Natural killer cell treated with Interleukin-12 subunit alpha and Interleukin-12 subunit beta and Interleukin-15 and Interleukin-18, amount 100 ng/mL, for 72 hours (primary cell): ENCODE data around the gene PRXL2A. TPM values are rescaled to one million over a fixed set of nuclear protein-coding genes. Genes with fewer than 3 reads are reported as not detected.

Source experiments
- ATAC-seq, 2 donors: fragments of 150-1000 bp; cut with Tn5 transposase in 1 of 2; sonication (Bioruptor Pico), chemical (Tn5 transposase) in 1 of 2; 2 replicates each; pipeline ENCODE4 v1.10.0; 2021
- DNase-seq: peaks from one replicate; pipeline ENCODE4 v3.0.0; 2022; ENCODE audit warnings: low spot score
- H3K27ac Mint-ChIP-seq, 2 donors: 1 replicate in 1 of 2; 2 replicates in 1 of 2; pipeline ENCODE4 v1.8.0; 2022; ENCODE audit warnings: mixed read lengths in 2 of 2, mild to moderate bottlenecking in 1 of 2, moderate library complexity in 1 of 2
- H3K27me3 Mint-ChIP-seq, 2 donors: 1 replicate in 1 of 2; 2 replicates in 1 of 2; pipeline ENCODE4 v1.8.0; 2022; ENCODE audit warnings: mixed read lengths in 2 of 2
- H3K36me3 Mint-ChIP-seq: one replicate; pipeline ENCODE4 v1.8.0; 2022; ENCODE audit warnings: mixed read lengths
- H3K4me1 Mint-ChIP-seq, 2 donors: 1 replicate in 1 of 2; 2 replicates in 1 of 2; pipeline ENCODE4 v1.8.0; 2022; ENCODE audit warnings: low read depth in 2 of 2, mixed read lengths in 2 of 2, mild to moderate bottlenecking in 1 of 2
- H3K4me3 Mint-ChIP-seq: one replicate; pipeline ENCODE4 v1.8.0; 2022; ENCODE audit warnings: mixed read lengths
- H3K9me3 Mint-ChIP-seq: 2 replicates; pipeline ENCODE4 v1.8.0; 2022; ENCODE audit warnings: mixed read lengths
- total RNA-seq, 2 donors: library from RNA; stranded (reverse); gene quantifications; one replicate each; pipeline ENCODE4 v1.2.3, GENCODE V29; 2022

Gene PRXL2A
- total RNA-seq, 2 donors from 2014 or later, result 6.4 to 9.7 TPM

- Mint-ChIP-seq H3K4me1 (peaks cover 15 to 32% of the 10 kb centered on the region in 2 donors), H3K36me3 (no peaks in the 10 kb centered on the region)
Measured at GRCh38 chr10:80443531-80443974, 35.2 kb downstream of the PRXL2A start.

GRCh38 chr10:80444124-80444523 is 35.8 kb downstream of the PRXL2A start:
- Mint-ChIP-seq H3K4me1 (peaks cover 15 to 33% of the 10 kb centered on the region in 2 donors), H3K27ac (peak overlapping the region; percentile 22 to 51), H3K4me3 (no peak overlapping the region), H3K36me3 (no peaks in the 10 kb centered on the region), H3K27me3 (peaks cover 0 to 5% of the 10 kb centered on the region in 2 donors), H3K9me3 (no peaks in the 10 kb centered on the region)
- ATAC-seq (peak in 1 of 2 donors; percentile 47), DNase-seq (no peak)

More at GRCh38 chr10:80443531-80443974, 35.2 kb downstream of the PRXL2A start:
- ATAC-seq (peak; percentile 29 to 58), DNase-seq (no peak)
- Mint-ChIP-seq H3K27me3 (peaks cover 0 to 5% of the 10 kb centered on the region in 2 donors), H3K9me3 (no peaks in the 10 kb centered on the region), H3K27ac (peak overlapping the region; percentile 22 to 51), H3K4me3 (no peak overlapping the region)

- Mint-ChIP-seq H3K27me3 (peaks cover 0 to 4% of the 10 kb centered on the region in 2 donors), H3K4me1 (peaks cover 15 to 33% of the 10 kb centered on the region in 2 donors), H3K4me3 (no peak overlapping the region), H3K9me3 (no peaks in the 10 kb centered on the region), H3K27ac (peak overlapping the region; percentile 22 to 51), H3K36me3 (no peaks in the 10 kb centered on the region)
- peak; percentile 83 to 88 for ATAC-seq
- DNase-seq, result no peak
Measured at GRCh38 chr10:80444646-80445319, 36.4 kb downstream of the PRXL2A start.

GRCh38 chr10:80447436-80448190 is 39.3 kb downstream of the PRXL2A start:
- ATAC-seq (no peak), DNase-seq (no peak)
- no peaks in the 10 kb centered on the region for H3K36me3 Mint-ChIP-seq
- peak overlapping the region in 1 of 2 donors; percentile 64 for H3K27ac Mint-ChIP-seq
- H3K4me1 Mint-ChIP-seq, result peaks cover 15 to 33% of the 10 kb centered on the region in 2 donors
- H3K4me3 Mint-ChIP-seq, result no peak overlapping the region
- H3K9me3 Mint-ChIP-seq, result no peaks in the 10 kb centered on the region
- peaks cover 0 to 3% of the 10 kb centered on the region in 2 donors for H3K27me3 Mint-ChIP-seq

- Mint-ChIP-seq H3K27ac (peak overlapping the region in 1 of 2 donors; percentile 64), H3K4me1 (peaks cover 16 to 36% of the 10 kb centered on the region in 2 donors), H3K4me3 (no peak overlapping the region), H3K27me3 (peaks cover 0 to 3% of the 10 kb centered on the region in 2 donors), H3K36me3 (no peaks in the 10 kb centered on the region), H3K9me3 (no peaks in the 10 kb centered on the region)
- DNase-seq (no peak), ATAC-seq (no peak)
Measured at GRCh38 chr10:80448209-80448942, 40.0 kb downstream of the PRXL2A start.

- ATAC-seq (no peak), DNase-seq (no peak)
- Mint-ChIP-seq H3K4me1 (peaks cover 11 to 30% of the 10 kb centered on the region in 2 donors), H3K4me3 (no peak overlapping the region), H3K36me3 (no peaks in the 10 kb centered on the region), H3K27me3 (peaks cover 0 to 3% of the 10 kb centered on the region in 2 donors), H3K9me3 (no peaks in the 10 kb centered on the region), H3K27ac (peak overlapping the region in 1 of 2 donors; percentile 47)
Measured at GRCh38 chr10:80449520-80449919, 41.2 kb downstream of the PRXL2A start.

GRCh38 chr10:80451132-80451531 is 42.8 kb downstream of the PRXL2A start:
- H3K27ac Mint-ChIP-seq, result no peak overlapping the region

GRCh38 chr10:80452069-80452468 is 43.7 kb downstream of the PRXL2A start:
- Mint-ChIP-seq H3K27ac (no peak overlapping the region), H3K36me3 (no peaks in the 10 kb centered on the region), H3K9me3 (no peaks in the 10 kb centered on the region), H3K4me1 (peaks cover 21 to 32% of the 10 kb centered on the region in 2 donors), H3K27me3 (no peaks in the 10 kb centered on the region), H3K4me3 (no peak overlapping the region)
- ATAC-seq (no peak), DNase-seq (no peak)

More at GRCh38 chr10:80451132-80451531, 42.8 kb downstream of the PRXL2A start:
- H3K4me1 Mint-ChIP-seq, result peaks cover 12 to 34% of the 10 kb centered on the region in 2 donors
- H3K9me3 Mint-ChIP-seq, result no peaks in the 10 kb centered on the region
- no peaks in the 10 kb centered on the region for H3K36me3 Mint-ChIP-seq
- peaks cover 0 to 3% of the 10 kb centered on the region in 2 donors for H3K27me3 Mint-ChIP-seq
- DNase-seq, result no peak
- H3K4me3 Mint-ChIP-seq, result no peak overlapping the region
- no peak for ATAC-seq

GRCh38 chr10:80452640-80453039 is 44.3 kb downstream of the PRXL2A start:
- ATAC-seq (no peak), DNase-seq (no peak)
- H3K27ac Mint-ChIP-seq, result no peak overlapping the region
- no peaks in the 10 kb centered on the region for H3K36me3 Mint-ChIP-seq
- H3K27me3 Mint-ChIP-seq, result no peaks in the 10 kb centered on the region
- peaks cover 26% of the 10 kb centered on the region in 2 donors for H3K4me1 Mint-ChIP-seq
- no peak overlapping the region for H3K4me3 Mint-ChIP-seq
- H3K9me3 Mint-ChIP-seq, result no peaks in the 10 kb centered on the region

GRCh38 chr10:80453056-80453841 is 44.9 kb downstream of the PRXL2A start:
- peak overlapping the region; percentile 70 for H3K4me3 Mint-ChIP-seq
- no peak for ATAC-seq

GRCh38 chr10:80453842-80454512 is 45.6 kb downstream of the PRXL2A start, which contains the start of gene TSPAN14:
Gene TSPAN14 (plus strand): TSS chr10:80454310. CDS start chr10:80489234, 34,924 bp downstream.
- H3K27ac Mint-ChIP-seq, result peak within 1 kb of the TSS; percentile 95 to 98
- no peaks in the 10 kb centered on the region for H3K36me3 Mint-ChIP-seq
- peak; percentile 90 to 94 for ATAC-seq
- peaks cover 32 to 40% of the 10 kb centered on the region in 2 donors for H3K4me1 Mint-ChIP-seq
- DNase-seq, result peak; percentile 85
- peak within 1 kb of the TSS; percentile 97 for H3K4me3 Mint-ChIP-seq
- H3K27me3 Mint-ChIP-seq, result no peaks in the 10 kb centered on the region
- H3K9me3 Mint-ChIP-seq, result no peaks in the 10 kb centered on the region

More at GRCh38 chr10:80453056-80453841, 44.9 kb downstream of the PRXL2A start:
- Mint-ChIP-seq H3K36me3 (no peaks in the 10 kb centered on the region), H3K27me3 (no peaks in the 10 kb centered on the region), H3K9me3 (no peaks in the 10 kb centered on the region), H3K4me1 (peaks cover 28 to 32% of the 10 kb centered on the region in 2 donors), H3K27ac (peak overlapping the region in 1 of 2 donors; percentile 82)
- no peak for DNase-seq
